Measurements from ENCODE around the gene C14orf132. TPM values are rescaled to one million over a fixed set of nuclear protein-coding genes. Genes with fewer than 3 reads are reported as not detected.
A peak's percentile ranks its signal among the peaks of the same experiment; 100 is the strongest.

C14orf132 gene
- total RNA-seq, 4 donors from 2014 or later, result 3.5 to 6.4 (median 5.0) TPM

- intact Hi-C loops (cut with DNase I; ENCODE audit: low total_unique reads) (no loop called here), in situ Hi-C loops (cut with MboI; ENCODE audit: low pct_ligation_motif_present in 1 of 4, low pct_unique_long_range_greater_than_20kb in 1 of 4, low sequenced_read_pairs in 3 of 4) (no loop called here)
- 17 to 26% methylated on average over 2 to 7 of the region's 7 CpGs for WGBS, 2 donors (ENCODE audit: low coverage in 1 of 2)
- H3K4me3 ChIP-seq, result no peak overlapping the region
- TF ChIP-seq POLR2A (IDR thresholded peaks at IDR 0.05), result no peak
- TF ChIP-seq POLR2AphosphoS5 (IDR thresholded peaks at IDR 0.05), result no peak
- TF ChIP-seq, protein P1, sequence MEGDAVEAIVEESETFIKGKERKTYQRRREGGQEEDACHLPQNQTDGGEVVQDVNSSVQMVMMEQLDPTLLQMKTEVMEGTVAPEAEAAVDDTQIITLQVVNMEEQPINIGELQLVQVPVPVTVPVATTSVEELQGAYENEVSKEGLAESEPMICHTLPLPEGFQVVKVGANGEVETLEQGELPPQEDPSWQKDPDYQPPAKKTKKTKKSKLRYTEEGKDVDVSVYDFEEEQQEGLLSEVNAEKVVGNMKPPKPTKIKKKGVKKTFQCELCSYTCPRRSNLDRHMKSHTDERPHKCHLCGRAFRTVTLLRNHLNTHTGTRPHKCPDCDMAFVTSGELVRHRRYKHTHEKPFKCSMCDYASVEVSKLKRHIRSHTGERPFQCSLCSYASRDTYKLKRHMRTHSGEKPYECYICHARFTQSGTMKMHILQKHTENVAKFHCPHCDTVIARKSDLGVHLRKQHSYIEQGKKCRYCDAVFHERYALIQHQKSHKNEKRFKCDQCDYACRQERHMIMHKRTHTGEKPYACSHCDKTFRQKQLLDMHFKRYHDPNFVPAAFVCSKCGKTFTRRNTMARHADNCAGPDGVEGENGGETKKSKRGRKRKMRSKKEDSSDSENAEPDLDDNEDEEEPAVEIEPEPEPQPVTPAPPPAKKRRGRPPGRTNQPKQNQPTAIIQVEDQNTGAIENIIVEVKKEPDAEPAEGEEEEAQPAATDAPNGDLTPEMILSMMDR (IDR thresholded peaks at IDR 0.05), result no peak
- no peak for TF ChIP-seq EP300 (IDR thresholded peaks at IDR 0.05; ENCODE audit: low read depth)
- no peaks in the 10 kb centered on the region for H3K36me3 ChIP-seq
- H3K9me3 ChIP-seq, result no peaks in the 10 kb centered on the region
- peak; percentile 49 for DNase-seq
- H3K27me3 ChIP-seq, result peaks cover 39% of the 10 kb centered on the region
- peak overlapping the region in 3 of 4 donors; percentile 86 to 87 (median 86) for H3K27ac ChIP-seq
- H3K4me1 ChIP-seq, result peaks cover 0 to 33% (median 14%) of the 10 kb centered on the region in 4 donors
These were observed 1.1 kb upstream of the C14orf132 start for GRCh38 chr14:96037891-96038557.

GRCh38 chr14:96038558-96038919 lies 623 bp upstream of the C14orf132 start:
- no peak for DNase-seq
- H3K9me3 ChIP-seq, result no peaks in the 10 kb centered on the region
- peak overlapping the region; percentile 72 to 87 (median 86) for H3K27ac ChIP-seq
- peaks cover 0 to 33% (median 14%) of the 10 kb centered on the region in 4 donors for H3K4me1 ChIP-seq
- TF ChIP-seq EP300 (IDR thresholded peaks at IDR 0.05; ENCODE audit: low read depth), result no peak
- no peak for TF ChIP-seq POLR2A (IDR thresholded peaks at IDR 0.05)
- TF ChIP-seq POLR2AphosphoS5 (IDR thresholded peaks at IDR 0.05), result no peak
- TF ChIP-seq, protein P1 (IDR thresholded peaks at IDR 0.05), result no peak
- no peaks in the 10 kb centered on the region for H3K36me3 ChIP-seq
- 37 to 44% methylated on average over 8 to 10 of the region's 10 CpGs for WGBS, 2 donors (ENCODE audit: low coverage in 1 of 2)
- in situ Hi-C loops (cut with MboI; ENCODE audit: low pct_ligation_motif_present in 1 of 4, low pct_unique_long_range_greater_than_20kb in 1 of 4, low sequenced_read_pairs in 3 of 4), result no loop called here
- intact Hi-C loops (cut with DNase I; ENCODE audit: low total_unique reads), result no loop called here
- peaks cover 39% of the 10 kb centered on the region for H3K27me3 ChIP-seq
- H3K4me3 ChIP-seq, result peak overlapping the region in 3 of 4 donors; percentile 61 to 74 (median 63)

GRCh38 chr14:96039633-96040311 lies 610 bp downstream of the C14orf132 start:
- peak overlapping the region; percentile 61 to 74 (median 66) for H3K4me3 ChIP-seq
- TF ChIP-seq POLR2A (IDR thresholded peaks at IDR 0.05) (peak; percentile 7), POLR2AphosphoS5 (IDR thresholded peaks at IDR 0.05) (no peak)
- TF ChIP-seq, protein P1 (IDR thresholded peaks at IDR 0.05), result no peak
- no peak for DNase-seq
- peaks cover 39% of the 10 kb centered on the region for H3K27me3 ChIP-seq
- H3K27ac ChIP-seq, result peak overlapping the region; percentile 72 to 87 (median 86)
- no peaks in the 10 kb centered on the region for H3K9me3 ChIP-seq
- no peaks in the 10 kb centered on the region for H3K36me3 ChIP-seq
- in situ Hi-C loops (cut with MboI; ENCODE audit: low pct_ligation_motif_present in 1 of 4, low pct_unique_long_range_greater_than_20kb in 1 of 4, low sequenced_read_pairs in 3 of 4), result no loop called here
- 2% methylated on average over 51 of the region's 56 CpGs; no CpG with 5 or more reads in 1 of the 2 donors for WGBS, 2 donors (ENCODE audit: low coverage in 1 of 2)
- peaks cover 0 to 33% (median 14%) of the 10 kb centered on the region in 4 donors for H3K4me1 ChIP-seq
- intact Hi-C loops (cut with DNase I; ENCODE audit: low total_unique reads), result no loop called here

DNA sequence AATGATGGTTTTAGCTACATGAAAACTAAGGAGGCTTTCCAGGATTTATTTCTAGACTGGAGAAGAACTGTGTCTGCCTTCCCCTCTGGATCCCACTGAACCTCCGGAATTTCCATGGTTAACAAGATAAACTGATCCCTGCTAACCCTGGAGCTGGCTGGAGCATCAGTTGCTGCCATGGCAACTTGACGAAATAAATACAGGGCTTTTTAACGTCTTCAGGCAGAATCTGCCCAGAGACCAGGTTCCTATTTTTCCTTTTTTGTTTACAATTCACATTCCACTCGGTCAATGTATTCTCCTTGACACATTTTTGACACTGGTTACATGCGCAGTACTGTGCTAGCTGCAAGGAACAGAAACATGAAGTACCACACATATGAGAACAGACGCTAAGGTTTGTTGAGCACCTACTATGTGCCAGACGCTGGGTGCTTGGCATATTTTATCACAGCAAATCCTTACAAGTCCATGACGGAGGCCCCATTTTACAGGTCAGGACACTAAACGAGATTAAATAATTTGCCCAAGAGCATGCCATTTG lies 1.7 kb downstream of the C14orf132 start:
- H3K4me3 ChIP-seq, result peak overlapping the region in 3 of 4 donors; percentile 61 to 74 (median 63)
- WGBS, 2 donors (ENCODE audit: low coverage in 1 of 2), result 32 to 57% methylated on average over 6 to 9 of the region's 9 CpGs
- TF ChIP-seq EP300 (IDR thresholded peaks at IDR 0.05; ENCODE audit: low read depth), result no peak
- TF ChIP-seq POLR2AphosphoS5 (IDR thresholded peaks at IDR 0.05), result no peak
- TF ChIP-seq, protein P1 (IDR thresholded peaks at IDR 0.05), result no peak
- no peak for TF ChIP-seq POLR2A (IDR thresholded peaks at IDR 0.05)
- H3K9me3 ChIP-seq, result no peaks in the 10 kb centered on the region
- H3K36me3 ChIP-seq, result no peaks in the 10 kb centered on the region
- in situ Hi-C loops (cut with MboI; ENCODE audit: low pct_ligation_motif_present in 1 of 4, low pct_unique_long_range_greater_than_20kb in 1 of 4, low sequenced_read_pairs in 3 of 4) (no loop called here), intact Hi-C loops (cut with DNase I; ENCODE audit: low total_unique reads) (no loop called here)
- H3K27me3 ChIP-seq, result peaks cover 39% of the 10 kb centered on the region
- H3K27ac ChIP-seq, result peak overlapping the region; percentile 72 to 87 (median 86)
- DNase-seq, result no peak
- H3K4me1 ChIP-seq, result peaks cover 0 to 33% (median 14%) of the 10 kb centered on the region in 4 donors

Data from transverse colon (tissue), 4 donors.